Endodermal cell (in vitro differentiated cells): ENCODE results near the gene SMC1A. TPM values are rescaled to one million over a fixed set of nuclear protein-coding genes. Genes with fewer than 3 reads are reported as not detected.

Experiments
- DNase-seq: peaks from one replicate; pipeline ENCODE4 v3.0.0-alpha.2; 2017
- H3K27ac ChIP-seq: 2 replicates; pipeline ENCODE4 v1.5.1; 2013; ENCODE audit warnings: mild to moderate bottlenecking, low read depth, low read length, moderate library complexity
- H3K27me3 ChIP-seq: 2 replicates; pipeline ENCODE4 v1.6.1; 2013; ENCODE audit warnings: mild to moderate bottlenecking, low read length, moderate library complexity; ENCODE audit not compliant: insufficient read depth, control insufficient read depth, poor library complexity, severe bottlenecking
- H3K36me3 ChIP-seq: 2 replicates; pipeline ENCODE4 v1.7.0; 2013; ENCODE audit warnings: mild to moderate bottlenecking, low read length, moderate library complexity; ENCODE audit not compliant: control insufficient read depth, insufficient read depth
- H3K4me1 ChIP-seq: one replicate; pipeline ENCODE4 v1.7.0; 2013; ENCODE audit warnings: low read length; ENCODE audit not compliant: control insufficient read depth, insufficient read depth
- H3K4me3 ChIP-seq: 2 replicates; pipeline ENCODE4 v1.5.1; 2013; ENCODE audit warnings: mild to moderate bottlenecking, low read length, moderate library complexity
- H3K9ac ChIP-seq: 2 replicates; pipeline ENCODE4 v1.6.1; 2013; ENCODE audit warnings: mild to moderate bottlenecking, low read length, moderate library complexity; ENCODE audit not compliant: poor library complexity, severe bottlenecking; ENCODE audit errors: extremely low read depth
- H3K9me3 ChIP-seq: 2 replicates; pipeline ENCODE4 v1.6.1; 2013; ENCODE audit warnings: mild to moderate bottlenecking, low read length, moderate library complexity; ENCODE audit not compliant: control insufficient read depth
- H3K27ac Mint-ChIP-seq: 2 replicates; pipeline ENCODE4 v1.8.0; 2020; ENCODE audit warnings: mixed read lengths
- H3K27me3 Mint-ChIP-seq: 2 replicates; pipeline ENCODE4 v1.8.0; 2021; ENCODE audit warnings: mild to moderate bottlenecking, mixed read lengths; ENCODE audit not compliant: insufficient read depth
- H3K36me3 Mint-ChIP-seq: 2 replicates; pipeline ENCODE4 v1.8.0; 2020; ENCODE audit warnings: low read depth, mixed read lengths
- H3K4me1 Mint-ChIP-seq: 2 replicates; pipeline ENCODE4 v1.8.0; 2020; ENCODE audit warnings: mixed read lengths
- H3K4me3 Mint-ChIP-seq: 2 replicates; pipeline ENCODE4 v1.8.0; 2020; ENCODE audit warnings: mild to moderate bottlenecking, moderate library complexity, mixed read lengths
- H3K9me3 Mint-ChIP-seq: 2 replicates; pipeline ENCODE4 v1.8.0; 2020; ENCODE audit warnings: mild to moderate bottlenecking, mixed read lengths
- WGBS, 2 experiments: methylation state at CpG; one replicate each; pipeline versions ENCODE4 v1.1.5 to v1.1.7; 2013; ENCODE audit warnings: missing lambda C conversion rate in 2 of 2, mixed read lengths in 1 of 2; ENCODE audit not compliant: insufficient coverage in 1 of 2, insufficient read length in 1 of 2; 5-methylcytosine and 5-hydroxymethylcytosine counted together
- total RNA-seq, 2 donors: library from RNA; stranded (reverse); fragmentation: NEBNext Ultra II Directional in 1 of 2; extraction: Animal tissue kit (Norgen Biotek cat#: 25700) in 1 of 2; gene quantifications; 2 replicates in 1 of 2; 3 replicates in 1 of 2; pipeline ENCODE4 v1.2.1, GENCODE V29; 2021
- TF ChIP-seq, protein P1 (sequence below): fragments of 200-600 bp; sonication (generic); conservative IDR thresholded peaks from 2 replicates; pipeline ENCODE4 v1.5.0; 2021; ENCODE audit warnings: antibody characterized with exemption, mild to moderate bottlenecking

Gene SMC1A
- total RNA-seq, 2 donors from 2014 or later = 89.0 to 121 TPM

DNA sequence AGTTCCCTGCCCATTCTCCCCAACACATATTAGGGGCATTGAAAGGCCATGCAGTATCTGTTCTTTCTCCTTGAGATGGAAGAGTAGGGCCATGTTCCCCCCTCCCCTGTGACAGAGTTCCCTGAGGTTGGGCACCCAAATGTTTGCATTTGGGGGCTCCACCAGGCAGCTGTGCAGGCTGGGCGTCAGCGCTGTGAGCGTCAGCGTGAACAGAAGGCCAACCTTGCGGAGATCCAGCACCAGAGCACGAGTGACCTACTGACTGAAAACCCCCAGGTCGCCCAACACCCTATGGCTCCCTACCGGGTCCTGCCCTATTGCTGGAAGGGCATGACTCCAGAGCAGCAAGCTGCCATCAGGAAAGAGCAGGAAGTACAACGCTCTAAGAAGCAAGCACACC lies 7.8 kb upstream of the SMC1A start:
- Mint-ChIP-seq H3K27me3 (no peaks in the 10 kb centered on the region), H3K27ac (no peak overlapping the region), H3K9me3 (peaks cover 76% of the 10 kb centered on the region), H3K36me3 (peaks cover 27% of the 10 kb centered on the region), H3K4me3 (no peak overlapping the region), H3K4me1 (peaks cover 2% of the 10 kb centered on the region)
- Histone ChIP-seq H3K9me3 (no peaks in the 10 kb centered on the region), H3K27me3 (no peaks in the 10 kb centered on the region), H3K4me3 (no peak overlapping the region), H3K9ac (no peak overlapping the region), H3K4me1 (no peaks in the 10 kb centered on the region), H3K27ac (no peak overlapping the region), H3K36me3 (no peaks in the 10 kb centered on the region)
- DNase-seq = no peak
- TF ChIP-seq, protein P1, sequence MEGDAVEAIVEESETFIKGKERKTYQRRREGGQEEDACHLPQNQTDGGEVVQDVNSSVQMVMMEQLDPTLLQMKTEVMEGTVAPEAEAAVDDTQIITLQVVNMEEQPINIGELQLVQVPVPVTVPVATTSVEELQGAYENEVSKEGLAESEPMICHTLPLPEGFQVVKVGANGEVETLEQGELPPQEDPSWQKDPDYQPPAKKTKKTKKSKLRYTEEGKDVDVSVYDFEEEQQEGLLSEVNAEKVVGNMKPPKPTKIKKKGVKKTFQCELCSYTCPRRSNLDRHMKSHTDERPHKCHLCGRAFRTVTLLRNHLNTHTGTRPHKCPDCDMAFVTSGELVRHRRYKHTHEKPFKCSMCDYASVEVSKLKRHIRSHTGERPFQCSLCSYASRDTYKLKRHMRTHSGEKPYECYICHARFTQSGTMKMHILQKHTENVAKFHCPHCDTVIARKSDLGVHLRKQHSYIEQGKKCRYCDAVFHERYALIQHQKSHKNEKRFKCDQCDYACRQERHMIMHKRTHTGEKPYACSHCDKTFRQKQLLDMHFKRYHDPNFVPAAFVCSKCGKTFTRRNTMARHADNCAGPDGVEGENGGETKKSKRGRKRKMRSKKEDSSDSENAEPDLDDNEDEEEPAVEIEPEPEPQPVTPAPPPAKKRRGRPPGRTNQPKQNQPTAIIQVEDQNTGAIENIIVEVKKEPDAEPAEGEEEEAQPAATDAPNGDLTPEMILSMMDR = no peak
- WGBS, 2 experiments = 96 to 97% methylated on average over 4 to 9 of the region's 9 CpGs

DNA sequence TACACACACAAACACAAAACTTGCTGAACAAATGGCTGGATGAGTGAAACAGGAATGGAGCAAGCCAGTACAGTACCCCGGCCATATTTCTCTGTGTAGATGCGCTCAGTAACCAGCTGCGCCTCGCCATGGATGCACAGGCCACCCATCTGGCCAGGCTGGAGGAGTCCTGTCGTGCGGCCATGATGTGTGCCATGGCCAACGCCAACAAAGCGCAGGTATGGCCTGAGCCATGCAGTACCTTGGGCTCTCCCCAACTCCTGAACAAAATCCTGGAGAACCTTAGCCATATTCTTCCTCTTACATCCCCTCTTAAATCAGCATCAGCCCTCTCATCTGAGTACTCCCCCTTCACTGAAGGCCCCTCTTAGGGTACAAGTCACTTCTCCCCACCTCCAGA lies 7.3 kb upstream of the SMC1A start:
- Histone ChIP-seq H3K36me3 (no peaks in the 10 kb centered on the region), H3K4me3 (no peak overlapping the region), H3K4me1 (no peaks in the 10 kb centered on the region), H3K27me3 (no peaks in the 10 kb centered on the region), H3K27ac (no peak overlapping the region), H3K9me3 (no peaks in the 10 kb centered on the region), H3K9ac (no peak overlapping the region)
- no peak for DNase-seq
- WGBS, 2 experiments = 80 to 94% methylated on average over 1 to 8 of the region's 8 CpGs
- Mint-ChIP-seq H3K9me3 (peaks cover 75% of the 10 kb centered on the region), H3K36me3 (peaks cover 27% of the 10 kb centered on the region), H3K27me3 (no peaks in the 10 kb centered on the region), H3K4me3 (no peak overlapping the region), H3K4me1 (no peaks in the 10 kb centered on the region), H3K27ac (no peak overlapping the region)
- TF ChIP-seq, protein P1 = no peak

DNA sequence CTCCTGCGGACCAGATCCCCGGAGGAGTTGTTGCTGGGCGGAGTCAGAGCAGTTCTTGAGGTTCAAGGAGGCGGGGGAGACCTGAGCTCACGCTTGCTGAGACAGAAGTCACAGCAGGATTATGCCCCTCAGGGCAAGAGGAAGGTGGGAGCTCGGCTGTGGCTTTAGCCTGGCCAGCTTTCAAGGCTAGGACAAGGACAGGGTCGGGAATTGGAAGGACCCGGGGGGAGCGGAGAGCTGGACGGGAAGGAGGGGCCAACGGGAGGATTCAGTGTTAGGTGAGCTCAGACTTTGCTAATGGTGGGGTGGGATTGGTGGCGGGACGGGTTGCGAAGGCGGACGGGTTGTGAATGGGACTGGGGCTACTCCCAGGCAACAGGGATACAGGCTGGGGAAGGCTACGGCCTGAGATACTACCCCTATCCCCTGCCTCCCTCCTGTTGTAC lies 430 bp upstream of the SMC1A start, which contains the start of gene RIBC1:
RIBC1 (plus strand) TSS at position 13 of the 446 bp plus-strand sequence. CDS start 3,404 bp downstream, outside the sequence.
- peaks cover 2% of the 10 kb centered on the region for H3K36me3 Mint-ChIP-seq
- peaks cover 66% of the 10 kb centered on the region for H3K9me3 Mint-ChIP-seq
- TF ChIP-seq, protein P1 = no peak

More for the DNA sequence above, 430 bp upstream of the SMC1A start, which contains the start of gene RIBC1:
- 0% methylated on average over 1 to 13 of the region's 17 CpGs for WGBS, 2 experiments
- no peaks in the 10 kb centered on the region for H3K9me3 ChIP-seq
- no peaks in the 10 kb centered on the region for H3K27me3 ChIP-seq
- Mint-ChIP-seq H3K27me3 (no peaks in the 10 kb centered on the region), H3K4me1 (peaks cover 4% of the 10 kb centered on the region), H3K4me3 (peak within 1 kb of the TSS; percentile 76), H3K27ac (peak within 1 kb of the TSS; percentile 97)
- no peak for DNase-seq
- no peaks in the 10 kb centered on the region for H3K36me3 ChIP-seq
- peak within 1 kb of the TSS; percentile 85 for H3K4me3 ChIP-seq
- peak within 1 kb of the TSS; percentile 92 for H3K27ac ChIP-seq
- no peaks in the 10 kb centered on the region for H3K4me1 ChIP-seq
- peak within 1 kb of the TSS; percentile 93 for H3K9ac ChIP-seq
